Measurements from ENCODE around the gene BCHE.
"Not testable (repeated sequence)": the region's sequence is repeated elsewhere in the genome, so short reads cannot be mapped to it uniquely, and the experiment has no call there.

BCHE gene

GRCh38 chr3:165839296-165840076 is 2.3 kb upstream of the BCHE start:
- no peak overlapping the region for H3K4me3 Mint-ChIP-seq
- H3K9me3 Mint-ChIP-seq = no peaks in the 10 kb centered on the region
- no peak overlapping the region for H3K27ac Mint-ChIP-seq
- H3K4me1 Mint-ChIP-seq = no peaks in the 10 kb centered on the region
- no peaks in the 10 kb centered on the region for H3K27me3 Mint-ChIP-seq
- CTCF ChIA-PET = no interaction called here
- no peak for DNase-seq
- H3K36me3 Mint-ChIP-seq = no peaks in the 10 kb centered on the region

- Mint-ChIP-seq H3K27ac (no peak overlapping the region), H3K4me1 (no peaks in the 10 kb centered on the region), H3K36me3 (no peaks in the 10 kb centered on the region), H3K27me3 (no peaks in the 10 kb centered on the region), H3K9me3 (no peaks in the 10 kb centered on the region), H3K4me3 (no peak overlapping the region)
- CTCF ChIA-PET = no interaction called here
- DNase-seq = no peak
Measured at GRCh38 chr3:165837801-165838200, 578 bp upstream of the BCHE start.

GRCh38 chr3:165835431-165835830 is 1.8 kb downstream of the BCHE start:
- CTCF ChIA-PET = no interaction called here
- H3K27me3 Mint-ChIP-seq = no peaks in the 10 kb centered on the region
- DNase-seq = no peak
- no peak overlapping the region for H3K27ac Mint-ChIP-seq
- no peaks in the 10 kb centered on the region for H3K9me3 Mint-ChIP-seq
- no peaks in the 10 kb centered on the region for H3K4me1 Mint-ChIP-seq
- no peak overlapping the region for H3K4me3 Mint-ChIP-seq
- no peaks in the 10 kb centered on the region for H3K36me3 Mint-ChIP-seq

GRCh38 chr3:165830746-165831145 is 6.5 kb downstream of the BCHE start:
- no peak for DNase-seq
- Mint-ChIP-seq H3K4me1 (no peaks in the 10 kb centered on the region), H3K27me3 (no peaks in the 10 kb centered on the region), H3K36me3 (no peaks in the 10 kb centered on the region), H3K27ac (no peak overlapping the region), H3K9me3 (peaks cover 3% of the 10 kb centered on the region), H3K4me3 (no peak overlapping the region)
- CTCF ChIA-PET = no interaction called here

GRCh38 chr3:165827883-165828282 is 9.3 kb downstream of the BCHE start:
- H3K36me3 Mint-ChIP-seq = no peaks in the 10 kb centered on the region
- no peaks in the 10 kb centered on the region for H3K27me3 Mint-ChIP-seq
- H3K4me3 Mint-ChIP-seq = no peak overlapping the region
- no peak overlapping the region for H3K27ac Mint-ChIP-seq
- no peak for DNase-seq
- no peaks in the 10 kb centered on the region for H3K4me1 Mint-ChIP-seq
- CTCF ChIA-PET = no interaction called here
- H3K9me3 Mint-ChIP-seq = peaks cover 3% of the 10 kb centered on the region

GRCh38 chr3:165827233-165827632 is 10.0 kb downstream of the BCHE start:
- DNase-seq = no peak
- CTCF ChIA-PET = no interaction called here
- peaks cover 3% of the 10 kb centered on the region for H3K9me3 Mint-ChIP-seq

GRCh38 chr3:165820671-165821123 is 16.5 kb downstream of the BCHE start:
- Mint-ChIP-seq H3K4me1 (no peaks in the 10 kb centered on the region), H3K4me3 (no peak overlapping the region), H3K36me3 (no peaks in the 10 kb centered on the region), H3K27ac (no peak overlapping the region), H3K27me3 (no peaks in the 10 kb centered on the region), H3K9me3 (no peaks in the 10 kb centered on the region)
- DNase-seq = no peak
- CTCF ChIA-PET = no interaction called here

More at GRCh38 chr3:165827233-165827632, 10.0 kb downstream of the BCHE start:
- H3K4me1 Mint-ChIP-seq = no peaks in the 10 kb centered on the region
- no peaks in the 10 kb centered on the region for H3K36me3 Mint-ChIP-seq
- H3K27me3 Mint-ChIP-seq = no peaks in the 10 kb centered on the region
- H3K27ac Mint-ChIP-seq = no peak overlapping the region
- H3K4me3 Mint-ChIP-seq = no peak overlapping the region

GRCh38 chr3:165817160-165817709 is 20.0 kb downstream of the BCHE start:
- no peak for DNase-seq
- Mint-ChIP-seq H3K4me3 (no peak overlapping the region), H3K36me3 (no peaks in the 10 kb centered on the region), H3K27ac (no peak overlapping the region), H3K9me3 (no peaks in the 10 kb centered on the region), H3K27me3 (no peaks in the 10 kb centered on the region), H3K4me1 (no peaks in the 10 kb centered on the region)
- CTCF ChIA-PET = no interaction called here

GRCh38 chr3:165816209-165816608 is 21.0 kb downstream of the BCHE start:
- H3K27ac Mint-ChIP-seq = no peak overlapping the region
- no peaks in the 10 kb centered on the region for H3K36me3 Mint-ChIP-seq
- no peak overlapping the region for H3K4me3 Mint-ChIP-seq

GRCh38 chr3:165815682-165816081 is 21.5 kb downstream of the BCHE start:
- no peaks in the 10 kb centered on the region for H3K36me3 Mint-ChIP-seq
- CTCF ChIA-PET = no interaction called here
- no peaks in the 10 kb centered on the region for H3K9me3 Mint-ChIP-seq
- no peaks in the 10 kb centered on the region for H3K27me3 Mint-ChIP-seq
- H3K4me3 Mint-ChIP-seq = no peak overlapping the region
- H3K27ac Mint-ChIP-seq = no peak overlapping the region
- no peak for DNase-seq
- no peaks in the 10 kb centered on the region for H3K4me1 Mint-ChIP-seq

More at GRCh38 chr3:165816209-165816608, 21.0 kb downstream of the BCHE start:
- no peak for DNase-seq
- Mint-ChIP-seq H3K9me3 (no peaks in the 10 kb centered on the region), H3K27me3 (no peaks in the 10 kb centered on the region), H3K4me1 (no peaks in the 10 kb centered on the region)
- CTCF ChIA-PET = no interaction called here

GRCh38 chr3:165814380-165814779 is 22.8 kb downstream of the BCHE start:
- H3K4me1 Mint-ChIP-seq = no peaks in the 10 kb centered on the region
- no peak overlapping the region for H3K4me3 Mint-ChIP-seq
- no peaks in the 10 kb centered on the region for H3K36me3 Mint-ChIP-seq
- DNase-seq = no peak
- H3K27me3 Mint-ChIP-seq = no peaks in the 10 kb centered on the region
- CTCF ChIA-PET = no interaction called here
- no peaks in the 10 kb centered on the region for H3K9me3 Mint-ChIP-seq
- H3K27ac Mint-ChIP-seq = no peak overlapping the region

GRCh38 chr3:165807937-165808336 is 29.3 kb downstream of the BCHE start:
- H3K36me3 Mint-ChIP-seq = not testable (repeated sequence)

GRCh38 chr3:165805946-165806561 is 31.2 kb downstream of the BCHE start:
- Mint-ChIP-seq H3K36me3 (no peaks in the 10 kb centered on the region), H3K27ac (no peak overlapping the region)
- CTCF ChIA-PET = no interaction called here

More at GRCh38 chr3:165807937-165808336, 29.3 kb downstream of the BCHE start:
- H3K4me1 Mint-ChIP-seq, H3K27ac Mint-ChIP-seq, CTCF ChIA-PET, H3K4me3 Mint-ChIP-seq, DNase-seq, H3K27me3 Mint-ChIP-seq, H3K9me3 Mint-ChIP-seq: not testable (repeated sequence)

GRCh38 chr3:165803471-165803870 is 33.8 kb downstream of the BCHE start:
- CTCF ChIA-PET = no interaction called here
- H3K4me1 Mint-ChIP-seq = no peaks in the 10 kb centered on the region

More at GRCh38 chr3:165805946-165806561, 31.2 kb downstream of the BCHE start:
- peaks cover 2% of the 10 kb centered on the region for H3K9me3 Mint-ChIP-seq
- no peaks in the 10 kb centered on the region for H3K27me3 Mint-ChIP-seq
- H3K4me3 Mint-ChIP-seq = no peak overlapping the region
- no peak for DNase-seq
- no peaks in the 10 kb centered on the region for H3K4me1 Mint-ChIP-seq

GRCh38 chr3:165800970-165801369 is 36.3 kb downstream of the BCHE start:
- Mint-ChIP-seq H3K27me3 (no peaks in the 10 kb centered on the region), H3K4me3 (no peak overlapping the region), H3K27ac (no peak overlapping the region), H3K9me3 (peaks cover 5% of the 10 kb centered on the region), H3K36me3 (no peaks in the 10 kb centered on the region), H3K4me1 (no peaks in the 10 kb centered on the region)
- DNase-seq = no peak
- CTCF ChIA-PET = no interaction called here

More at GRCh38 chr3:165803471-165803870, 33.8 kb downstream of the BCHE start:
- Mint-ChIP-seq H3K36me3 (no peaks in the 10 kb centered on the region), H3K9me3 (peaks cover 2% of the 10 kb centered on the region), H3K27ac (no peak overlapping the region), H3K4me3 (no peak overlapping the region), H3K27me3 (no peaks in the 10 kb centered on the region)
- DNase-seq = no peak
